COR-L47 (cell line): Measurements from ENCODE around the gene RTN4R.
A peak's percentile ranks its signal among the peaks of the same experiment; 100 is the strongest.

ENCODE experiments used
- DNase-seq: peaks from one replicate; lab custom pipeline; 2025; lab: John Stamatoyannopoulos, UW

RTN4R gene

GRCh38 chr22:20241579-20242392, 26.3 kb downstream of the RTN4R start:
- no peak for DNase-seq

GRCh38 chr22:20240900-20241299, 27.2 kb downstream of the RTN4R start:
- DNase-seq, result no peak

- DNase-seq, result no peak
Measured at GRCh38 chr22:20240447-20240764, 27.7 kb downstream of the RTN4R start.

- DNase-seq, result no peak
Measured at GRCh38 chr22:20239676-20240446, 28.3 kb downstream of the RTN4R start.

GRCh38 chr22:20238901-20239675, 29.0 kb downstream of the RTN4R start:
- DNase-seq, result no peak

GRCh38 chr22:20238536-20238900, 29.6 kb downstream of the RTN4R start:
- DNase-seq, result peak; percentile 57

- DNase-seq, result peak; percentile 12
Measured at GRCh38 chr22:20237480-20238440, 30.4 kb downstream of the RTN4R start.

GRCh38 chr22:20236052-20236717, 31.9 kb downstream of the RTN4R start:
- DNase-seq, result no peak

- no peak for DNase-seq
Measured at GRCh38 chr22:20235389-20235991, 32.6 kb downstream of the RTN4R start.

GRCh38 chr22:20234760-20235388, 33.2 kb downstream of the RTN4R start:
- DNase-seq, result no peak

GRCh38 chr22:20234314-20234682, 33.8 kb downstream of the RTN4R start:
- DNase-seq, result no peak

GRCh38 chr22:20233351-20234313, 34.5 kb downstream of the RTN4R start:
- DNase-seq, result no peak

GRCh38 chr22:20232781-20233180, 35.3 kb downstream of the RTN4R start:
- no peak for DNase-seq

GRCh38 chr22:20232237-20232598, 35.9 kb downstream of the RTN4R start:
- DNase-seq, result no peak

- no peak for DNase-seq
Measured at GRCh38 chr22:20231514-20232236, 36.4 kb downstream of the RTN4R start.

GRCh38 chr22:20230777-20231420, 37.2 kb downstream of the RTN4R start:
- no peak for DNase-seq

- DNase-seq, result peak; percentile 24
Measured at GRCh38 chr22:20229916-20230775, 38.0 kb downstream of the RTN4R start.
